ENCODE results near the gene PGPEP1.
"Not testable (repeated sequence)": the region's sequence is repeated elsewhere in the genome, so short reads cannot be mapped to it uniquely, and the experiment has no call there.

Gene PGPEP1

GRCh38 chr19:18308051-18308947 is 32.1 kb upstream of the PGPEP1 start:
- no peak for DNase-seq

- no peak for DNase-seq
Measured at GRCh38 chr19:18308948-18309325, 31.5 kb upstream of the PGPEP1 start.

- no peak for DNase-seq
Measured at GRCh38 chr19:18309525-18310064, 30.8 kb upstream of the PGPEP1 start.

- DNase-seq, result no peak
Measured at GRCh38 chr19:18310118-18310909, 30.1 kb upstream of the PGPEP1 start.

GRCh38 chr19:18310966-18311365 is 29.4 kb upstream of the PGPEP1 start:
- no peak for DNase-seq

GRCh38 chr19:18311502-18312091 is 28.8 kb upstream of the PGPEP1 start:
- no peak for DNase-seq

- DNase-seq, result no peak
Measured at GRCh38 chr19:18312092-18312534, 28.3 kb upstream of the PGPEP1 start.

DNA sequence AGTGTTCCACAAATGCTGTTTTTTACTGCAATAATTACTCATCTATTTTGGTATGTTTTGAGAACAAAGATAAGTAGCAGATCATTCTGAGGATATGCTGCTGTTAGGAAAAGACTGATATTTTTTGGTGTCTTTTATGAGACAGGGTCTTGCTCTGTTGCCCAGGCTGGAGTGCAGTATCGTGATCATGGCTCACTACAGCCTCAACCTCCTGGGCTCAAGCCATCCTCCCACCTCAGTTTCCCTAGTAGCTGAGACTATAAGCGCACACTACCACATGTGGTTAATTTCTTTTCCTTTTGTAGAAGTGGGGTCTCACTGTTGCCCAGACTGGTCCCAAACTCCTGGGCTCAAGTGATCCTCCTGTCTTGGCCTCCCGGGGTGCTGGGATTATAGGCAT is 27.0 kb upstream of the PGPEP1 start:
- no peak for DNase-seq

DNA sequence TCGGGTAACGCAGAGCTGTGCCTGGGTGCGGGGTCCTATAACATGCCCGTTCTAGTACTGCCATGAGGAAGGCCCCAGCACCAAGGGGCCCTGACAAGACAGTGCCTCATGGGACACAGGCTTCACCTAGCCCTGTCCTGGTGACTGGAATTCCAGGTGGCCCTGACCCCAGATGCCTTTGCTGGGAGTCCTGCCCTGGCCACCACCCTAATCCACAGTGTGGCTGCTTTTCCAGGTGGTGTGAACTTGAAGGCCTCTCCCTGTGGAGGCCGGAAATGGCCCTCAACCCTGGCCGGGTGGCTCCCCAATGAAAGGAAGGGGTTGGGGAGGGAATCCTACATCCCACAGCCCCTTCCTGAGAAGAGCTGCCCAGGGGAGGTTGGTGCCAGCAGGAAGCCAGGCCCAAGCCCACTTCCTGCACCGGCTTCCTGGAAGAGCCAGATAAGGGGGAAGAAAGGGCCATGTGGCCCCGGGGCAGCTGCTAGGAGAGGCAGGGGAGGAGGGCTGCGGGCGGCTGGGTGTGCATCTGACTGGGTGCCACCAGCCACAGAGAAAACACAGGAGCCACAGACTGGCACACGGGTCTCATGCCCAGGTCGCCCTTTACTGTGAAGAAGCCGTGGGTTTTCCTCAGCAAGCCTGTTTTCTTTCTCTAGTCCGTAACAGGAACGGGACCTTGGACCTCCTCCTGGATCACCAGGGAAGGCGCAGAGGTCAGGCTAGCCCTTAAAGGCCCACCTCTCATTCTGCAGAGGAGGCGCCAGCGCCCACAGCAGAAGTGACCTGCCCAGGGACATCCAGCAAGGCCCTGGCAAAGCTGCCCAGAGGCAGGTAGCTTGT is 22.2 kb upstream of the PGPEP1 start:
- DNase-seq, result no peak

GRCh38 chr19:18319591-18320135 is 20.7 kb upstream of the PGPEP1 start:
- DNase-seq, result no peak

DNA sequence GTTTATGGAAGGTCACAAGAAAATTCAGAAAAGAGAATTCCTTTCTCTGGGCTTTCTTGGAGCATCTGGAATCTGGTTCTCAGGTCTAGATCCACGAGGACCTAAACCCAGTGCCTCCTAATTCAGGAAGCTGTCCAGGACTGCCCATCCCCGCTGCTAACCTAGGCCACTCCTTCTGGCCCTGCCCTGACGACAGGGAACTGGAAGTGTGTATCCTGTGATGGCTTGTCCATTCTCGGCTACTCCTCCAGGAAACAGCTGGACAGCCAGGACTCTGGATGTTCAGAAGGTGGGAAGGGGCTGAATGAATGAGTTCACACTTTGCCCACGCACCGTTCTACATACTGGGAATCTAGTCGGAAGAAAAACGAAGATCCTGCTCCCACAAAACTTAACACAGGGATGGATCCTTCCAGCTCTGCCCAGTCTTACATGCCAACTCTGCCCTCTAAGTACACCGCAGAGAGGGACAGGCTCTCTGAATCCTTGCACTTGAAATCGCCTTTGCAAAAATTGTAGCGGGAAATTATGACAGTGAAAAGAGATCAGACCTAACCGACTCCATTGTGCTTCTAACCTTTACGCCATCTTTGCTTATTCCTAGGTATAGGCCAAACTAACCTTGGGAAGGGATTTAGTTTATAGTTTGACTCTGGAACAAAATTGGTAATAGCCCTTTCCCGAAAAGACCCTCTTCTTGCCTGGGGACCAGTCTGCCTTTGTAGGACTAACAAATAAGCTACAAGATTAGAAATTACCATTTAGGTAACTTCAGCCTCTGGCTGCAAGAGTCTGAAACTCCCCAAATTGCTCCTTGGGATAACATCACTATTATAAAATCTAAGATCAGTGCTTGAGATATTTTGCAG is 19.3 kb upstream of the PGPEP1 start:
- DNase-seq, result no peak

- DNase-seq, result no peak
Measured at GRCh38 chr19:18321734-18322102, 18.7 kb upstream of the PGPEP1 start.

- DNase-seq, result peak; percentile 13
Measured at GRCh38 chr19:18322318-18322758, 18.1 kb upstream of the PGPEP1 start.

DNA sequence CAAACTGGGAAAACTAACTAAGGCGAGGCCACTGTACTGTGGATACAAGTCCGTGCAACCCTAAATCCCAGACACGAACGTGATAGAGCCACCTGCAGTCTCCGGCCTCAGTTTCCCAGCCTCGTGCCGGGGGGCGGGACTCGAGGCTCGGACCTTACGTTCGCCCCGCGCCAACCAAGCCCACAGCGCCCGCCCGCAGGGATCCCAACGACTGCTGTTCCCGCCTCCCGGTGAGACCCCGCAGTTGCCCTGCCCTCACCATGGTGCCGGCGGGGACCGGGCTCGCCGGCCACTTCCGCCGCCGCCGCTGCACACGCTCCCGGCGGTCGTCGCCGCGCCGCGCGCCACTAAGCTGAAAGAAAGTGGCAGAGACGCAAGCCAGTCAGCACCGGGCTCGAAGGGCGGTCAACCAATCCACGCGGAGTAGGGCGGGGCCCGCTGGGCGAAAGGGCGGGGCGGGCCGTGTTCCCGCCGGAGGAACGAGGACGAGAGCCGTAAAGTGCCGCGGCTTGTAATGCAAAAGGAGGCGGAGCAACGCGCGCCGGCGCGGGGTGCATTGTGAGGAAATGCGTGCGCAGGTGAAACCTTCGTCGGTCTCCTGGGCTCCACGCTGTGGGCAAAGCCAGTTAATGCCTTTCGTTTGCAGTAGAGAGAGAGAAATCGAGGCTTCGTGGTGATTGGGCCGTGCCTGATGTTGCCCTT is 17.5 kb upstream of the PGPEP1 start, which contains the start of gene LSM4:
LSM4 (minus strand) TSS at position 318 of the 702 bp plus-strand sequence; CDS start at position 262, 56 bp downstream.
- peak; percentile 95 for DNase-seq

- not testable (repeated sequence) for DNase-seq
Measured at GRCh38 chr19:18324373-18324731, 16.0 kb upstream of the PGPEP1 start.

DNA sequence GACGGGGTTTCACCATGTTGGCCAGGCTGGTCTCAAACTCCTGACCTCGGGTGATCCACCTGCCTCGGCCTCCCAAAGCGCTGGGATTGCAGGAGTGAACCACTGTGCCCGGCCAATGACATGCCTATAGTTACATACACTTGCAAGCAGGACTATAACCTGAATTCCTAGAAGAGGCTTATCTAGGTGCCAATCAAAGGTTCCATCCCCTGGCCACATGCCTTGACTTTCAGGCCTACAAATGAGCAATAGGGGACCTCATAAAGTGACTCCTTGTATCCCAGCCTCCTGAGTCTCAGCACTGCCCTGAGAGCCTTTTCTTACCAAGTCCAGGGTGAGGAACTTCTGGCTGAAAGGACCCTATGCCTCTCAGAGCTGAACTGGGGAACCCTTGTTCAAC is 13.6 kb upstream of the PGPEP1 start:
- DNase-seq, result no peak

GRCh38 chr19:18328340-18329034 is 11.9 kb upstream of the PGPEP1 start:
- DNase-seq, result peak; percentile 97

DNA sequence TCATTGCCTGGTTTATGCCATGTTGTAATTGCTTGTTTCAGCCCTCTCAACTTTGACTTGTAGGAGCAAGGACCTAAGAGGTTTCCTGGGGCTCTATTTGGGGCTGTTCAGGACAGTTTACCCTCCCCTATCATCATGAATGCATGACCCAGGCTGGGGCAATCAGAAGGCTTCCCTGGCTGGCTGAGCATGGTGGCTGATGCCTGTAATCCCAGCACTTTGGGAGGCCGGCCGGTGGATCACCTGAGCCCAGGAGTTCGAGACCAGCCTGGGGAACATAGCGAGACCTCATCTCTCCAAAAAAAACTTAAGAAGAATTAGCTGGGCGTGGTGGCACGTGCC is 11.4 kb upstream of the PGPEP1 start:
- no peak for DNase-seq

DNA sequence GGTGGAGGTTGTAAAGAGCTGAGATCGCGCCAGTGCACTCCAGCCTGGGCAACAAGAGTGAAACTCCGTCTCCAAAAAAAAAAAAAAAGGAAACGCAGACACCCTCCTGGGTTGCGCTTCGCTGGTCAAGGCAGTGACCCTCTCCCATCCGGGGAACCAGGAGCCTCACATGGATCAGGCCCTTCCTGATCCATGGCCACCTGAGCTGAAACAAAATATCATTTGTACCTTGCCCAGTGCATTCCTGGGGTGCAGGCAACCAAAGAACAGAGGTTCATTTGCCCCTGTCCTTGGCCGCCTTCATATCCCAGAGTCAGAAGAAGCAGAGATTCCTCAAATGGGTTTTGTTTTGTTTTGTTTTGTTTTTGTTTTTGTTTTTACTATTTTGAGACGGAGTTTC is 9.5 kb upstream of the PGPEP1 start:
- DNase-seq, result no peak

Data from DMS 273 treated with DMSO at 0.1 percent for 48 hours (cell line).